HS-27A (cell line): ENCODE results near the gene SEMA3F.
A peak's percentile ranks its signal among the peaks of the same experiment; 100 is the strongest.

Source experiments
- DNase-seq: peaks from one replicate; pipeline ENCODE4 v3.0.0-alpha.2; 2012; ENCODE audit warnings: low read depth, missing footprints

The SEMA3F gene

DNA sequence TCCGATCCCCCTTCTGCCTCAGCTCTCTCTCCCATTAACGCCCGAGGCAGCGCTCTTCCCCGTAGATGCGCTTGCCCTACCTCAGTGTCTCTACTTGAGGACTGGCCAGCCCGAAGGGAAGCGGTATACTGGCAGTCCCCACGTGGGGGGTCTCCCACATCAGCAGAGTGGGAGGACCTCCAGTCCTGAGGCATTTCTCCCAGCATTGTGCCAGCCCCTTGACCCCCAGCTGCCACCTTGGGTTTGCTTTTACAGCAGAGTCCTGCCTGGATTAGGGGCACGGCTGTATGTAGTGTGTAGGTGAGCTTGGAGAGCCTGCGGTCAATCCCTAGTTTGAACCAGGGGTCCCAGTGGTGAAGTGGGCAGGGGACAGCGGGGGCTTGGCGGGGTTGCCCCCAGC lies 767 bp downstream of the SEMA3F start:
- no peak for DNase-seq

DNA sequence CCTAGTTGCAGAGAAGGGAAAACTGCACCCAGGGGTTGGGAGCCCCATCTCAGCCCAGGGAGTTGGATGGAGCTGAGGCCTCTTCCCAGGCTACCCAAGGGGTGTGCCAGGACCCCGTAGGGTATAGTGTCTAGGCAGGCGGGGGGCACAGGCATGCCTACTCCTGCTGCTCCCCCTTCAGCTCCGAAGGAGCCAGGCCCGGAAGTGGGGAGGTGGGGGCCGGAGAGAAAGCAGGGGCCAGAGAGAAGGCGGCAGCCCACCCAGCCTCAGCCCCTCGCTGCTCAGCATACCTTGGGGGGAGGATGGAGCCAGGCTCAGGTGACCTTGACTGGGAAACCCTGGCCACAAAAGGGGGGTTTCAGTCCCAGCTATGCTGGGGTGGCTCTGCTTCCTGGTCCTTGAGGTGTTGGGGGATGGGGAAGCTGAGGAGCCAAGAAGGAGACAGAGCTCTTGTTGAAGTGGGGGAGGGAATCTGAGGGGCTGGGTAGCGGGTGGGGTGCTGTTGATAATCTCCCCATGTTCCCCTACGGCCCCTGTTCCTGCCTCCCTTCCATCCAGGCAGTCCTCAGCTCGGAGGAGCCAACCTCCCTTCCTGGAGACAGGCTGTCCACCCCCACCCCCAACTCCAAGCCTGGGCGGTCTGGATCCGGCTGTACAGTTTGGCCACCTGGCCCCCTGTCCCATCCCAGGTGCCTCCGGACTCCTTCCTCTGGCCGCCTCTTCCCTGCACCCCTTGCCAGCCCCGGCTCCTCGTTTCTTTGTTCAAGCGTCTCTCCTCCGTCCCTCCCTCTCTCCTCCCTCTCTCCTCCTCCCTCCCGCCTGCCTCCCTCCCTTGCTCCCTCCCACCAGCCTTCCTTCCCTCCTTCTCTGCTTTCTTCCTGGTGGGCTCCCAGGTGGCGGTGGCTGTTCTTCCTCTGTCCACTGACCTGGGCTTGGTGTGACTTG lies 1.7 kb downstream of the SEMA3F start:
- DNase-seq = no peak

DNA sequence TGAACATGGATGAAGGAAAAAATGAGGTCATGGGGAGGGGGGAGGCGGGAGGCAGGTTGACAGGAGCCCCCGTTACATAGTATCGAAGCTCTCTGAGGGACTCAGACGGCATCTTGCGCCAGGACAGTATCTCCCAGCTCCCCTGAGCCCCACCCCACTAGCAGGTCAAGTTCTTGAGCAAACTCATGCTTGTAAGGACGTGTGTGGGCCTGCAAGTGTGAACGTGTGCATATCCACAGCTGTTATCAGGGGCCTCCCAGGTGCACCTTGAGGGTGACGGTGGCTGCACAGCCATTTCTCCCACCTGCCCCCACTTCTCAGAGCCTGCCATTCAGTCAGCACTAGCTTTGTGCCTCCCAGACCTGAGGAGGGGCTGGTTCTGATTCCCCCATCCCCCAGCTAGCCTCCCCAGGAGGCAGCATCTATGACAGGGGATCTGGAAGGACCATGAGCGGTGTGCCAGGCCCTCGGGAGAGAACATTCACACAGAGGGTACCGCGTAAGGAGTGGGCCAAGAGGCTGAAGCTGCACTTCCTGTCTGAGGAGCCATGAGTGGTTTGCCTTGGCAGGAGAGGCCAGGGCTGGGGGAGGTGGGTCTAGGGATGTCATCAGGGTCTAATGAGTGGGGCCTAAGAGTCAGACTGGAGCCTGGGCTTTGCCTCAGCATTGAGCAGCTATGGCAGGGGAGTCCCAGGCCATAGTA lies 2.9 kb downstream of the SEMA3F start:
- DNase-seq = no peak

DNA sequence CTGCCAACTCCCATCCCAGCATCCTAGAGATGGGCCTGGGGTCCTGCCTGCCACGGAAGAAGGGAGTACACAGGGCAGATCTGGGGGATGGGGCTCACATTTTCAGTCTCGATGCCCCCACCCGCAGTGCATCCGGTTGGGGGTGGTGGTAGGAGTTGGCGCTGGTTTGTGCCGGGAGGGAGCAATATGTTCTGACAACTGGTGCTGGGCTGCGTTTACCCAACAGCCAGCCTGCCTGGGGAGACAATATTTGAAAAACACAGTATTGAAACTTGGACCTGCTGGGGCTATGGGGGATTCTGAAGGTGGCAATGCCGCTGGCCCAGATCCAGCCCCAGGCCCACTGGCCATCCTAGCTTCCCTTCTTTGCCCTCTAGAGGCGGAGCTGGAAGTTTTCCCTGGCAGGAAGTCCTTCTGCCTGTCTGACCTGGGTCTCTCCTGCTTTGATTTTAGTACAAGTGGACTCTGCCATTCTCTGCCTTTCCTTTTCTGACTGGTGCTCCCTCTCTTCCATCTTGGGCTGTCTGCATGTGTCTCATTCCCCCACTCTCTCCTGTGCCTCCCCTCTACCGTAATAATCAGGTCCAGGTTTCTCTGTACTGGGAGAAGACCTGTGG lies 3.5 kb downstream of the SEMA3F start:
- no peak for DNase-seq

DNA sequence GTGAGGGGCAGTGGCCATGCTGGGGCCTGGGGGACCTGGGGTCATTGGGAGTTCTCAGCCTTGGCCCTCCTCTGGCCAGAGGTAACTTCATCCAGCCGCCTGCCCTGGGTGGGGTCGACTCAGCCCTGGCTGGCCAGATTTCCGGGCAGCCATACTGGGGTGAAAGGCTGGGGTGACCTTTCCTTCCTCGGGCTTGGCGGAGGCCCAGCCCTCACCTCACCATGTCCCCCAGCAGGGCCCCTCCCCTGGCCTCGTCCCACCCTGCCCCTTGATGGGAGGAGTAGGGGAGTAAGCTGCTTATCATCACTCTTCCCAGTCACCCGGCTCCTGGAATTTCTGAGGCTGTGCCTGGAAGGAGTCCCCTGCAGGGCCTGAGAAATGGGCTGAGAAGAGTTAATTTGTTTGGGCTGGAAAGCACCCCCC lies 5.4 kb downstream of the SEMA3F start:
- no peak for DNase-seq

DNA sequence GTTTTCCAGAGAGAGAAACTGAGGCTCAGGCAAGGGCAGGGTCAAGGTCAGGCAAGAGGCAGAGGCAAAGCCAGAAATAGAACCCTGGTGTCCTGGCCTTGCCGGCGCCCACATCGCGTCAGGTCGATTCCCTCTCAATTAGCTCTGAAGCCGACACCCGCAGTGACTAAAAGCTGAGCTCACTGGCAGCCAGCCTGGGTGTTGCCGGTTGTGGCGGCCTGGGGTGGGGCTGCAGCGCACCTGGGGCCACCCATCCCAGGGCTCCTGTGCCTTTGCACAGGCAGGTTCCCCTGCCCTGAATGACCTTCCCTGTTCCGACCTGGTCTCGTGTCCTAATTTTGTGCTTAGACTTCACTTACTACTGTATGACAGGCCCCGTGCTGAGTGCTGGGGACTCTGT lies 6.2 kb downstream of the SEMA3F start:
- DNase-seq = no peak

DNA sequence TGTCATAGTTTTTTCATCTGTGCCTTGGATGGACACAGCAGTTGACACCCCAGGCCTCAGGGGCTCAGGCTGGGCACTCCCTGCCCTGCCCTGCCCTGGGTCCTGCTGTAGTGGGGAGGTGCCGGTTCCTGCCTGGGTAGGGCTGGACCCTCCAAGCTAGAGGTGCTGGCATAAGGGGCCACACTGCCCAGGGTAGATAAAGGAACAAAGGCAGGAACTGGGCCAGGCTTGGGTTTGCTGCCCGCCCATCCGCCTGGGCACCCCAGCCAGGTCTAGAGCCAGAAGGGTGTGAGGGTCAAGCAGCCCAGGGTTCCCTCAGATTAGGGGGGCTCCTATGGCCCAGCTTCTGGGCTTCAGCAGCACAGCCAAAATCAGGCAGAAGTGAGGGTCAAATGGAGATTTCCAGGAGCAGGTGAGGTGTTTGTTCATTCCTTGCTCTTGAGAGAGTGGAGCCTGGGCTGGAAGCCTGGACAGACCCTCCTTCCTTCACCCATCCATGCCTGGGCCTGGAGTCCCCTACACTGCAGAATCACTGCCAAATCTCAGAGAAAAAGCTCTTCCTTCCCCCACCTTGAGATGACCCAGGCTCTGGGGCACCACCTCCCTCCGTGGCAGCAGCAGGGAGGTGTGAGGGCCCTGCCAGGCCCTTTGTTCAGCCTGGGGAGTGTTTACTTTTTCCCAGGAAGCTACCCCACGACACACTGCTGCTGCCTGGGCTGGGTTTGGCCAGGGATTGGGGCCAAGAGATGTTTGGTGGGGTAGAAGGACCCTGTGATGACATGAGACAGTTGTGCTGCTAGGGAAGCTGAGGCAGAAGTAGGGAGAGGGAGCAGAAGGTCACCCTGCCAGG lies 7.1 kb downstream of the SEMA3F start:
- no peak for DNase-seq

DNA sequence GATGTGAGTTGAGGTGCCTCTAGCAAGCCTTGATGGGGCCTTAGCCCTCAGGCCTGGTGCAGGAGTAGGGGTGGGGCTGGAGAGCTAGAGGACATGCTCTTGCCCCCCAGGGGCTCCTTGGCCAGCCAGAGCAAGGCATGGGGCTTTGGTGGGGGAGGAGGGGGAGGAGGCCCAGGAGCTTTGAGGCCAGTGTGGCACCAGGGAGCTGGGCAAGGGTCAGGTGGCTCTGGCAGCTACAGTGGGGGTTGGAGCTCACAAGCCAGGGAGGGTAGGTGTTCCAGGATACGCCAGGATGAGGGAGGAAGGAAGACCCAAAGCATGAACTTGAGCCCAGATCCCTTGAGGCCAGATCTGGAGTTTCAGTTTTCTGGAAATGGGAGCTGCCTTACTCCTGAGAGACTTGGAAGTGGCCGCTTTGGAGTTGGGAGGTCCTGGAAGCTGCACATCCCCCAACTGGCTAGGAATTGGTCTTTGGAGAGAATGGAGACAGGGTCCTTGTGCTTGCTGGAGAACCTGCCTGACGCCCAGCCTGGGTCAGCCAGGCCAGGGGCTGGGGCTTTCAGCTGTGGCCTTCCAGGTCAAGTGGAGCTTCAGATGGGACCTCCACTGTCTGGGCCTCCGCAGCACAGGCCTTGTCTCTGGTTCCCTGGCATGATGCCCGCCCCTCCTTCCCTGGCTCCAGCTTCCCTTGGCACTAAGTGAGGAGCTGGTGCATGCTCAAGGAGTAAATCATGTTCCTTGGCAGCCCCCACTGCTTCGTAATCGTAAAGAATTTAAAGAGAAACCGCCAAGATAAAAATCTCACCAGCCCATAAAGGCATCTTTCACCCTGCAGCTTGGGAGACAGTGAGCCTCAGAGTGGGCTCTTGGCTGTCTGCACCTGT lies 8.7 kb downstream of the SEMA3F start:
- peak; percentile 92 for DNase-seq

DNA sequence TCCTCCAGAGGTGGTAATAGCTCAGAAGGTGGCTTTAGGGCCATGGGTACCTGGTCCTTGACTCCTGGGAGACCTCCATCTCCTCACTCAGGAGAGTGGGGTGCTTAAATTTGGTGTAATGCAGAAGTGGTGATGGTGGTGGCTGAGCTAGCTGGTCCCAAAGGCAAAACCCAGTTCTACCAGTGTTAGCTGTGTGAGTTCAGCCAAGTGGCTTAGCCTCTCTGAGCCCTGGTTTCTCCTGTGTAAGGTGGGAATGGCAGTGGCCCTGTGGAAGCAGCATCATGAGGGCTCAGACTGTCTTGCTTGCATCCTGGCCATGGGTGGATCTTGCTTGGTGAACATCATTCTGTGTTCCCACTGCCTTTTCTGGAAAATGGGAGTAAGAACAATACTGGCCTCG lies 9.4 kb downstream of the SEMA3F start:
- DNase-seq = no peak

DNA sequence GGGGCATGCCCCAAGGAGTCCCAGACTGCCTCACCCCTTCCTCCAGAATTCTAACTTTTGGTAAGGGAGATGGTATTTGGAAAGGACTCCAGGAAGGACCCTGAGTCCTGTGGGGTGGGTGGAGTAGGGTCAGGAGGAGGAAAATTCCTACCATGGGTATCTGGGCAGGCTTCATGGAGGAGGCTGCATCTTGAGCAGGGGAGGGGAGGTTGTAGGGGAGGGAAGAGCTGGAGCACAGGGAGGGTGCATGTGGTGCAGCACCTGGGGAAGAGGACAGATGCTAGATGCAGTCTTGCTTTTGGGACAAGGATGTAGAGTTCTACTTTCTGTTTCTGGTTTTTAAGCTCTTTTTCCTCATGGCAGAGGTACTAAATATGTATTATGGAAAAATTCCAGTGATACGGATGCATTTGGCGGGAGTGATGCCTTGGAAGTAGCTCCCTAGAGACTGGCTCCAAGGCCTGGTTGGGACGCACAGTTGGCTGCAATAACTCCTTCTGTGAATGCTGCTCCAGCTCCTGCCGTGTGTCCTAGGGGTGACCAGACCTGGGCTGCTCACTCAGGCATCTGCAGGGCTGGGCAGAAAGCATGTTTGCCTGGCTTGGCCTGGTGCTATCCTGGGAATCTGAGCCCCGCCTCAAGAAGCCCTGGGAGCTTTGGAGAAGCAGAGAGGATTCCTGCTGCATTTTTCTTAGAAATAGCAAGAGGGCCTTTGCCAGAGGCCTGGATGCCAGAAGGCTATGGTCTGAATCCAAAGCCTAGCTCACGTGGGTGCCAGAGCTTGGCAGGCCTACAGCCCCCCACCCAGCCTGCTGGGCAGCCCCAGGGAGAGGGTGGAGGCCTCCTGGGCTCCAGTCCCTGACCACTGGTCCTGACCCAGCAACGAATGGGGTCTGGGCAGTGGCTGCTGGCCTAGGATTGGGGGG lies 10.1 kb downstream of the SEMA3F start:
- DNase-seq = peak; percentile 67

DNA sequence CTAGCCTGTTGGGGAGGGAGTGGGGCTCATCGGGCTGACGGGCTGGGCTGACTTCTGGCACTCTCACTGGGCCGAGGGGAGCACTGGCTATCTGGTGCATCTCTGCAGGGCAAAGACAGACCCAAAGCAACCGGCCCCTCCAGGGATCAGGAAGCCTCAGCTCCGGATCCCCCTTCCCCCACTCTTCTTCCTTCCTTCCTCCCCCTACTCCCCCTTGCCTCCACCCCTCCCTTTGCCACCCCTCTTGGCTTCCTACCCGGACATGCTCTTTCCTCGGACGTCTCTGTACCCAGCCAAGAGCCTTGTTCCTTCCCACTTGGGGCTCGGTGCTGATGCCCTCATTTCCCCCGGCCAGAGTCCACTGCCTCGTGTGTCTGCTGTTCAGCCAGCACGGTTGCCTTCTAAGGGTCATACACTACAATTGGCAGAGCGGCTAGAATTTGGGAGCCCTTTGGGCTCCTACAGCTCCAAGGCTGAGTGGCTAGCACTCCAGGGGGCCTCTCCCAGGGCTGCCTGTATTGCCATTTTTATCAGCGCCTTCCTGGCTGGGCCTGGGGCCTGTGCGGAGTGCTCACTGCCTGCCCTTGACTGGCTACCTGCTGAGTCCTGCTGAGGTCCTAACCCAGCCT lies 10.9 kb downstream of the SEMA3F start:
- DNase-seq = no peak

DNA sequence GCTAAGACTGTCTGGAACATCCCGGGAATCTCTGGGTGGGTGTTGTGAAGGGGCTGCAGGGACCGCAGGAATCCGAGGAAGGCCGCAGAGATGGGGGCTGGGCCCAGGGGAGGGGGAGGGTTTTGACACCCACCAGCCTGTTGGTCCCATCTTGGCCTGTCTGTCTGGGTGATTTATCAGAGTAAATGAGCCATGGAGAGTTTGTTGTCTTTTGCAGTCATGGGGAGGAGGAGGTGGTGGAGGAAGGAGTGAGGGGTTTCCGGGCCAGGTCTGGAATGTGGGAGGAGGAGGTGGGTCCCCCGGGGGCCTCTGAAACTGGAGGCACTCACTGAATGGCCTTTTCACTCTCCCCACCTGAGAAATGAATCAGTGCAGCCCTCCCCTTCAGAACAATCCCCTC lies 11.5 kb downstream of the SEMA3F start:
- no peak for DNase-seq

DNA sequence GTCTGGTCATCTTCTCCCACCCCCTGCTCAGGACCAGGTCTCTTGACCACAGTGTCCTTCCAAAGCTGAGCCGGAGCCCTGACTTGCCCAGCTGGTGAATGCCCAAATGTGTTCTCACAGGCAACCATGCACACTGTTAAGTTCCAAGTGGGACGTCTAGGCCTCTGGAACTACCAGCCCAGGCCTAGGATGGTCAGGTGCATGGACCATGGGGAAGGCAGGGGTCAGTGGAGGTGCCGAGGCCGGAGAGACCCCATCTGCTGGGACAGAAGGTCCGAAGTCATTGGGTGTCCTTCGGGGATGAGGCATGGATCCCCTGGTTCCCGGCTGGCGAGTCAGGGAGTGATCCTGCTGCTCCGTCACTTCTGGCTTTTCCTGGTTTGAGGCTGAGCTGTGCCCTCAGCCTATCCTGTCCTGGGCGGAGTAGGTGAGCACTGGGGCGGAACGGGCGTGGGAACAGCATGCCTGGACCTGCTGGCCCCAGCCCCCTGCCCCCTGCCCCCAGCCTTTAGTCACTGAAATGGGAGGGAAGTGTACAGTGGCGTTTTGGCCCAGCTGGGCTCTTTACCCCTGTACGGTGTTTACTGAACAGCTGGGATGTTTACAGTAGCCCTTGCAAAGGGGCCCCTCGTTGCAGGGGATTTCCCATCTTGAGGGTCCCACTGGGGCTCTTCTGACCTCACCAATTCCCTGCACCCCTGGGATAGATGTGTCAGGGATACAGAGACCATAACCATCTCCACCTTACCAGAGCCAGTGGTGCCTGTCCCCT lies 12.1 kb downstream of the SEMA3F start:
- DNase-seq = no peak

DNA sequence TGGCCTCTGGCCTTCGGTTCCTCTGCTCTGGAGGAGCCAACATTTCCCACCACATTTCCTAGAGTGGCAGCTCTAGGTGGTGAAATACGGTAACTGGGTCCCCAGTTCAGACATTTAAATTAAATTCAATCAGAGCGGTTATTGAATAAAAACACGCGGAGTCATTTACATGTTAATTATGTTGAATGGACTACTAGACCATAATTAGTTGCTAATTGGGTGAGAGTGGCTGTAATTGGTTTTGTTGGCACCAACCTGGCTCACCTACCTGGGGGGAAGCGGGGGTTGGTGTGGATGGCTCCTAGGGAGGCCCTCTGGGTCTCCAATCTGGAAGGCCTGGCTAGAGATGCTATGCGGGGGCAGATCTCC lies 12.7 kb downstream of the SEMA3F start:
- DNase-seq = no peak

DNA sequence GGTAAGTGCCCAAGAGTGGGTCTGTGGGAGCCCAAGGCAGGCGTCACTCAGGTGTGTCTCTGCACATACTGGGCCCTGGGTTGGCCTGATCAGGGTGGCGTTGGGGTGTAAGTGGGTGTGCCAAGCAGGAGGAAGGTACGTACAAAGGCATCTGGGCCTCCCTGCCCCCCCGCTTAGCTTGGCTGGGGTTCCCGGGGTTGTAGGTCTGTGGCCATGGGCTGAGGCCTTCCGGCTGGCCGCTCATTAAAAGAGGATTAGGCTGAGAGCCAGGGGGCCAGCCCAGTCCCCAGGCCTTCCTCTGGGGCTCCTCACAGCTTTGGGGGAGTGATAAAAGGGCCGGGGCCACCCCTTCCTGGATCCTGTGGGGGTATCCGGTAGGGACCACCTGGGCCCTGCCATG lies 13.3 kb downstream of the SEMA3F start:
- no peak for DNase-seq

DNA sequence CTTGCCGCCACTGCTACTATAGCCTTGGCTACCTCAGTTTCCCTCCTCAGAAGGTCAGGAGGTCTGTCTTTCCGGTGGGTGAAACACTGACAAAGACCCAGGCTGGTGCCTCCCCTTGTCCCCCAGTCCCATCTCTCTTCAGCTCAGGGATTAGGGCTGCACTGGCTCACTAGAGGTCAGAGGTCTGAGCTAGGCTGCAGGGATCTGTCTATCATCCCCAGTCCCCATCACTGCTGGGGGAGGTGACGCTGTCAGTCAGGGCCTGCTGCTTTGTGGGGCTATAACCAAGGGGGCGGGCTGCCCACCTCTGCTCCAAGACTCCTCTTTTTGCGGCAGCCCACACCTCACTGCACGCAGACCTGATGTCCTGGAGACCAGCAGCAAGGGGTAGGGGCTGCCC lies 13.7 kb downstream of the SEMA3F start:
- no peak for DNase-seq

DNA sequence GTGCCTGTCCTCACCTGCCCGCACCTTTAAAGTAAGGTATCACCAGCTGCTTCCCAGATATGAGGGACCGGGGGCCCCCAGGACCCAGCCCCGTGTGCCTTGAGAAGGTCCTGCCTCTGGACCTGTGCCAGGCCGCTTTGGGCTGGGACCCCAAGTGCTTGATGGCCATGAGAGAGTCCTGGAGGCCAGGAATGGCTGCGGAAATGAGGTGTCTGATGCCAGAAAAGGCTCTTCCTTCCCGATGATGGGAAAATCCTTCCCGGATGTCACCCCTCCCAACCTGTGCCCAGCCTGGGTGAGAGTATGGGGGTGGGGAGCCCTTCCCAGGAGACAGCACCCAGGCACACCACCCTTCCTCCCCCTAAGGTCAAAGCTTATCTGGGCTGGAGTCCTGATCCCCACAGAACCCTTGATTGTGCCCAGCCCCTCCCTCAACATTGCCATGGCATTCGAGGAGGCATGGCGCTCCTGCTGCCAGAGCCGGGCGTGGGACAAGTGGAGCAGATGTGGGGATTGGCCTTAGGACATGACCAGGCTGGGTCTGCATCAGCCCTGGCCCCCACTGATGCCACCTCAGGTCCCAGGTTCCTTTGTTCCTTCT lies 14.2 kb downstream of the SEMA3F start:
- no peak for DNase-seq

DNA sequence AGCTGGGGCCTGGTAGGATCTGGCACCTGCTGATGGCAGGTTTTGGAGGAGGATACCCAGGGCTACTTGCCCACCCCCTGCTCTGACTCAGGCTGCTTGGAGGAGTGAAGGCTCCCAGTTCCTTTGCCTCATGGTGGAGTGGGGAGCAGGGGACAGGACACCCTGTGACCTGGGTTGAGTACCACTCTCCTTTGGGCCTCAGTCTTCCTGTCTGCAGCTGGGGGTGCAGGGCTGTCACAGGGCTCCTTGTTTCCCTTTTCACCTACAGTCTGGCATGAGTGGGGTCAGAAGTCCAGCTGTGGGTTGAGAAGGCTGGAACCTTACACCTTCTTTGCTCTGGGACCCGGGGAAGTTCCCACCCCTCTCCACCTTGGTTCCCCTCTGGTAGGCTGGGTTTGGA lies 14.7 kb downstream of the SEMA3F start:
- no peak for DNase-seq
